CD4-positive, alpha-beta T cell treated with Interleukin-6 at 100 ng/mL for 8 hours (primary cell): ENCODE data around the gene MYO19.
"Not testable (repeated sequence)": the region's sequence is repeated elsewhere in the genome, so short reads cannot be mapped to it uniquely, and the experiment has no call there.

Source experiments
- DNase-seq: peaks from one replicate; pipeline ENCODE4 v3.0.0-alpha.2; 2020; ENCODE audit warnings: mixed read lengths, low spot score

MYO19 gene

DNA sequence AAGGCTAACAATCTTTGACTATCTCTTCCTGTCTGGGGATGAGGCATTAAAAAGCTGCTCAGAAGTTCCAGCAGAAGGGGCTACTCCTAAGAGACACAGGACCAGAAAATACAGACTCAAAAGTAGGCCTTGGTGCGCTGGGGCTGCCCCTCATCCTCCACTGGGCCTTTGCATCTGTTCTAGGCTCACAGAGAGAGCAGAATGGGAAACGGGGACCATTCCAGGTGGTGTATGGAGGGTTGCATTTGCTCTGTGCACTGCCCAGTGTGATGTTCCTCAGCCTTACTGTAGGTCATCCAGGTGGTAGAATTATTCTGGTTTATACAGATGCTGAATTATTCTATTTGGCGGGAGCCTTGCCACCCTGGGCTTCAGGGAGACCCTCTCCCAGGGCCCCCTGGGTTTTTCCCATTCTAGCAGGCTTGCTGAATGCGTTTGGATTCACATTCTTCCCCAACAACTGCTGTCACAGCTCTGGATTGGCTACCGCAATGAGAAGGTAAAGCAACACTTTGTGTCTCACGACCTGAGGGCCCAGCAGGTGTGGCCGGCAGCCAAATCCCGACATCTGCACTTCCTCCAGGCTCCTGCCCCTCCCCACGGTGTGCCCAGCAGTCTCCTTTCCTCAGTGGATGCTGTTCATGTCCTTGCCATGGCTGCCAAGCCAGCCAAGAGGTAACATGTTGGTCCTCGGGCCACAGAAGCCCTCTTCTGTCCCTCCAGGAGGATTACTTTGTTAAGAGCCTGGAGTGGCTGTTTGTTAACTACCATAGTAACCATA lies 73.1 kb downstream of the MYO19 start:
- no peak for DNase-seq

DNA sequence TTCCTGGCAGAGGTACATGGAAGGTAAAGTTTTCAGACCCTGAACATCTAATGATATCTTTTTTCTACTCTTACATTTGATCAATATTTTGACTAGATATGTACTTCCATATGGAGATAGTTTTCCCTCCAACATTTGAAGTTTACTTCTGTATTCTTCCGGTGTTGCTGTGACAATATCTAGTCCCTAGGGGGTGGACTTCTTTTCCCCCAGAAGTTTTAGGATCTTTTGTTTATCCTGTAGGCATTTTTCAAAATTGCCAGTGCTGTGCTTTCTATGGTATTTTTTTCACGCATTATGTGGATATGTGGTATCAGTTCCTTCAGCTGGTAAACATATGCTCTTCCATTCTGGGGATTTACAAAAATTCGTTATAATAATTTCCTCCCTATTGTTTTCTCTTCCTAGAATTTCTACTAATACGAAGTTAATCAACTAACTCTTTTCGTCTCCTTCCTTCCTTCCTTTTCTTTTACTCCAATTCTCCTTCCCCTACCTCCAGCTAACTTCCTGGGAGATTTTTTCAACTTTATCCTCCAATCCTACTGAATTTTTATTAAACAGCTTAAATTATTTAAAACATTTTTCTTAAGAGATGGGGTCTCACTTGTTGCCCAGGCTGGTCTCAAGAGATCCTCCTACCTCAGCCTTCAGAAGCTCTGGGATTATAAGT lies 74.3 kb downstream of the MYO19 start:
- DNase-seq, result no peak

DNA sequence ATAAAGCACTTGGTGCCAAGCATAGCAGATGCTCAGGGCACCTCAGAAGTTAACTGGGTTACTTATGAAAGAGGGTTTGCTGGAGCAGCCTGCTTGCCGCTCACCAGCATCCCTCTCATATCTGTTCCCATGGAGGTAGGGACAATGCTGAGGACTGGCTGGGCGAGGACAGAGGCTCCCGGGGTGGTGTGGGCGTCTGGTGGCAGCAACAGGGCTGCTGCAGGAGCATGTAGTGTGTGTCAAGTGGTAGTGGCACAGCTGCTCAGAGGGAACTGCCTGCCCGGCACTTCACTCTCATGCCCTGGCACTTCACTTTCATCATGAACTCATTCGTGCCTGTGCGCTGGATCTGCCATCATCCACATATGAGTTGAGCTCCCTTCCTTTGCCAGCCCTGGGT lies 75.1 kb downstream of the MYO19 start:
- no peak for DNase-seq

DNA sequence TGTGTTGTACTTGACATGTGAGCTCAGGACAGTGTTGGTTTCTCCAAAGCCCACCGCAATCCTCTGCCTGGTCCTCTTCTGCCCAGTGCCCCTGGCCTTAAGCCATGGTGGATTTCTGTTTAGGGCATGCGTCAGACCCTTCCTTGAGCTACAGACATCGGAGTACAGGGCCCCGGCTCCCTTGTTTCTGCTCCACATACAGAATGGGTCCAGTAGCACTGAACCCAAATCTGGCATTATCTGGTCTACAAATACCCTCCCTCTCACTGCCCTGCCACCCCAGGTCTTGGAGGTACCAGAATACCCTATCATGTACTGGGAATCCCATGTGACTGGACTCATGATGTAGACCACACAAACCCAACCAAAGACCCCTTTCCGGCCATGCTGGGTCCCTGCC lies 75.6 kb downstream of the MYO19 start:
- DNase-seq, result no peak

DNA sequence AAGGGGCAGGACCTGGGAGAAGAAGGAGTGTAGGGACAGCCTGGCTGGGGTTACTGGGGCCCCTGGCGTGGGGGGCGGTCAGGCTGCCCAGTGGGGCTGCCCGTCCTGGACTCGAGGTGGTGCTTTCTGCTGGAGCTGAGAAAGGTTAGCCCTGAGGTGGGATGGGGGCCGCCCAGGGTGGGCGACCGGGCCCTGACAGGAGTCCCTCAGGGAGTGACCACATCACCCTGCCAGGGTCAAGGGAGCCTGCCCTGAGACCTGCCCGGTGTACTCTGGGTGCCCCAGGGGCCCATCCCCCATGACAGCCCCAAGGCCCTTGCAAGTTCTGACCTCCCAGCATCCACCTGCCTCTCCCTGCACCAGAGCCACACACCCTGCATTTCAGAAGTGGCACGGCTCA lies 77.0 kb downstream of the MYO19 start:
- not testable (repeated sequence) for DNase-seq

DNA sequence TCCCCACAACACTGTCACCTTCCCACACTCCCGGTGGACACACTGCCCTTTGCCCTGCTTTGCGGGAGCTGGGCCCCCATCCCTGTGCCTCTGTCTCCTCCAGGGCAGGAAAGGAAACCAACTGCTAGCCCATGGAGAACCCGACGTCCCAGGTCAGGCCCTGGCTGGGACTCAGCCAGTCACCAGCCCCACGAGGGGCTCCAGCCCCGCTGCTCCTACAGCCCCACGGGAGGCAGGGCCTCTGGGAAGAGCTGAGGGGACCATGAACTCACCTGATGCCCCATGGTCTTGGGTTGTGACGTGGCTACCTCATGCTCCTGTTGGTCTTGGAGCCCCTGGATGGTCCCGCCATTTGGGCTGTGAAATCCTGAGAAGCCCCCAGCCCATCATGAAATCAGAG lies 81.8 kb downstream of the MYO19 start:
- DNase-seq, result not testable (repeated sequence)

DNA sequence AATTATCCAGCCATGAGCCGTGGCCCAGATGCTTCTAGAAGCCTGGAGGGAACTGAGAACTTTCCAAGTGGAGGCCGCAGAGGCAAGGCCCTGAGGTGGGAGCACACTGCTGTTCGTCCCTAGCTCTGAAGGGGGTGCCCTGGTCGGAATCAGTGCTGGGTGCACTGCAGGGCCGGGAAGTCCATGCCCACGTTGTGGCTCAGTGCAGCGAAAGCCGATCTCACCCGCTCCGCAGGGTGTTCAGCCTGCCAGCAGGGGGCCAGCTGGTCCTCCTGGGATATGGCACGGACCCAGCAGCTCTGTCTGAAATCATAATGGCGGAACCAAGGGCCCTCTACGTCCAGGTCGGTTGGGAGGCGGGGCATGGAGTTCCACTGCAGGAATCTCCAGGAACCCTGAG lies 84.7 kb downstream of the MYO19 start:
- not testable (repeated sequence) for DNase-seq
